ENCODE measurements around the gene RBPJL.
A peak's percentile ranks its signal among the peaks of the same experiment; 100 is the strongest.

RBPJL gene

GRCh38 chr20:45336530-45337366, 30.1 kb downstream of the RBPJL start:
- H3K36me3 Mint-ChIP-seq (ENCODE audit: insufficient read depth): peaks cover 3% of the 10 kb centered on the region
- DNase-seq: no peak

GRCh38 chr20:45337367-45338120, 30.9 kb downstream of the RBPJL start:
- Mint-ChIP-seq H3K27me3 (no peaks in the 10 kb centered on the region), H3K4me3 (no peak overlapping the region), H3K27ac (peak overlapping the region; percentile 3 to 41), H3K4me1 (ENCODE audit: low read depth in 2 of 2) (no peaks in the 10 kb centered on the region), H3K9me3 (no peaks in the 10 kb centered on the region), H3K36me3 (ENCODE audit: insufficient read depth) (peaks cover 3% of the 10 kb centered on the region)
- DNase-seq (no peak), ATAC-seq (replicated peaks) (no peak)

More at GRCh38 chr20:45336530-45337366, 30.1 kb downstream of the RBPJL start:
- H3K27ac Mint-ChIP-seq: peak overlapping the region; percentile 3 to 41
- H3K27me3 Mint-ChIP-seq: no peaks in the 10 kb centered on the region
- no peak overlapping the region for H3K4me3 Mint-ChIP-seq
- no peaks in the 10 kb centered on the region for H3K4me1 Mint-ChIP-seq (ENCODE audit: low read depth in 2 of 2)
- ATAC-seq (replicated peaks): no peak
- no peaks in the 10 kb centered on the region for H3K9me3 Mint-ChIP-seq

- ATAC-seq (replicated peaks) (no peak), DNase-seq (no peak)
- H3K9me3 Mint-ChIP-seq: no peaks in the 10 kb centered on the region
- H3K27ac Mint-ChIP-seq: no peak overlapping the region
- peaks cover 3% of the 10 kb centered on the region for H3K36me3 Mint-ChIP-seq (ENCODE audit: insufficient read depth)
- H3K4me3 Mint-ChIP-seq: no peak overlapping the region
- H3K27me3 Mint-ChIP-seq: no peaks in the 10 kb centered on the region
- H3K4me1 Mint-ChIP-seq (ENCODE audit: low read depth in 2 of 2): no peaks in the 10 kb centered on the region
Observed at GRCh38 chr20:45338121-45339030, 31.7 kb downstream of the RBPJL start.

- DNase-seq (no peak), ATAC-seq (replicated peaks) (no peak)
- Mint-ChIP-seq H3K4me1 (ENCODE audit: low read depth in 2 of 2) (no peaks in the 10 kb centered on the region), H3K9me3 (no peaks in the 10 kb centered on the region), H3K27ac (no peak overlapping the region), H3K4me3 (no peak overlapping the region), H3K27me3 (no peaks in the 10 kb centered on the region), H3K36me3 (ENCODE audit: insufficient read depth) (peaks cover under 1% of the 10 kb centered on the region)
Observed at GRCh38 chr20:45339084-45339483, 32.4 kb downstream of the RBPJL start.

- no peak overlapping the region for H3K27ac Mint-ChIP-seq
- H3K4me1 Mint-ChIP-seq (ENCODE audit: low read depth in 2 of 2): no peaks in the 10 kb centered on the region
- no peak for DNase-seq
- H3K4me3 Mint-ChIP-seq: no peak overlapping the region
- H3K9me3 Mint-ChIP-seq: no peaks in the 10 kb centered on the region
- no peaks in the 10 kb centered on the region for H3K27me3 Mint-ChIP-seq
- no peak for ATAC-seq (replicated peaks)
- no peaks in the 10 kb centered on the region for H3K36me3 Mint-ChIP-seq (ENCODE audit: insufficient read depth)
Observed at GRCh38 chr20:45339799-45340198, 33.2 kb downstream of the RBPJL start.

- H3K27me3 Mint-ChIP-seq: no peaks in the 10 kb centered on the region
- H3K27ac Mint-ChIP-seq: peak overlapping the region in 1 of 2 donors; percentile 44
- no peaks in the 10 kb centered on the region for H3K9me3 Mint-ChIP-seq
- no peak overlapping the region for H3K4me3 Mint-ChIP-seq
- DNase-seq (no peak), ATAC-seq (replicated peaks) (no peak)
- no peaks in the 10 kb centered on the region for H3K36me3 Mint-ChIP-seq (ENCODE audit: insufficient read depth)
- H3K4me1 Mint-ChIP-seq (ENCODE audit: low read depth in 2 of 2): no peaks in the 10 kb centered on the region
Observed at GRCh38 chr20:45340236-45340847, 33.7 kb downstream of the RBPJL start.

GRCh38 chr20:45340951-45341350, 34.3 kb downstream of the RBPJL start:
- H3K27ac Mint-ChIP-seq: peak overlapping the region in 1 of 2 donors; percentile 44
- no peak overlapping the region for H3K4me3 Mint-ChIP-seq
- ATAC-seq (replicated peaks) (no peak), DNase-seq (no peak)
- H3K36me3 Mint-ChIP-seq (ENCODE audit: insufficient read depth): no peaks in the 10 kb centered on the region
- peaks cover 0 to 3% of the 10 kb centered on the region in 2 donors for H3K4me1 Mint-ChIP-seq (ENCODE audit: low read depth in 2 of 2)
- H3K9me3 Mint-ChIP-seq: no peaks in the 10 kb centered on the region
- H3K27me3 Mint-ChIP-seq: no peaks in the 10 kb centered on the region

- Mint-ChIP-seq H3K27me3 (no peaks in the 10 kb centered on the region), H3K27ac (no peak overlapping the region), H3K4me3 (no peak overlapping the region), H3K4me1 (ENCODE audit: low read depth in 2 of 2) (peaks cover 0 to 5% of the 10 kb centered on the region in 2 donors), H3K9me3 (no peaks in the 10 kb centered on the region), H3K36me3 (ENCODE audit: insufficient read depth) (no peaks in the 10 kb centered on the region)
- ATAC-seq (replicated peaks): no peak
- no peak for DNase-seq
Observed at GRCh38 chr20:45341579-45341938, 34.9 kb downstream of the RBPJL start.

GRCh38 chr20:45341939-45342854, 35.6 kb downstream of the RBPJL start:
- DNase-seq (no peak), ATAC-seq (replicated peaks) (no peak)
- no peaks in the 10 kb centered on the region for H3K36me3 Mint-ChIP-seq (ENCODE audit: insufficient read depth)
- no peak overlapping the region for H3K27ac Mint-ChIP-seq
- H3K27me3 Mint-ChIP-seq: no peaks in the 10 kb centered on the region
- peaks cover 0 to 9% of the 10 kb centered on the region in 2 donors for H3K4me1 Mint-ChIP-seq (ENCODE audit: low read depth in 2 of 2)
- no peaks in the 10 kb centered on the region for H3K9me3 Mint-ChIP-seq
- H3K4me3 Mint-ChIP-seq: no peak overlapping the region

GRCh38 chr20:45342855-45343531, 36.4 kb downstream of the RBPJL start:
- Mint-ChIP-seq H3K4me3 (no peak overlapping the region), H3K27me3 (no peaks in the 10 kb centered on the region), H3K4me1 (ENCODE audit: low read depth in 2 of 2) (peaks cover 4 to 15% of the 10 kb centered on the region in 2 donors), H3K9me3 (no peaks in the 10 kb centered on the region), H3K36me3 (ENCODE audit: insufficient read depth) (no peaks in the 10 kb centered on the region), H3K27ac (no peak overlapping the region)
- no peak for DNase-seq
- ATAC-seq (replicated peaks): no peak

GRCh38 chr20:45343532-45344167, 37.0 kb downstream of the RBPJL start:
- Mint-ChIP-seq H3K9me3 (no peaks in the 10 kb centered on the region), H3K27ac (peak overlapping the region in 1 of 2 donors; percentile 29), H3K4me3 (no peak overlapping the region), H3K4me1 (ENCODE audit: low read depth in 2 of 2) (peaks cover 8 to 17% of the 10 kb centered on the region in 2 donors), H3K27me3 (no peaks in the 10 kb centered on the region), H3K36me3 (ENCODE audit: insufficient read depth) (no peaks in the 10 kb centered on the region)
- no peak for ATAC-seq (replicated peaks)
- DNase-seq: no peak

Measured in effector memory CD8-positive, alpha-beta T cell (primary cell).